Fibroblast of lung (primary cell): ENCODE data around the gene MMP20.

Source experiments
- CTCF ChIP-seq, 2 donors: IDR thresholded peaks in 1 of 2; conservative IDR thresholded peaks in 1 of 2; 1 replicate in 1 of 2; 2 replicates in 1 of 2; pipeline ENCODE4 v1.5.1; 2011 to 2012; ENCODE audit warnings: low read length in 2 of 2, control low read depth in 1 of 2, inconsistent platforms in 1 of 2, low read depth in 1 of 2, mild to moderate bottlenecking in 1 of 2
- EZH2 ChIP-seq: IDR thresholded peaks from 2 replicates; pipeline ENCODE4 v1.5.1; 2012; ENCODE audit warnings: low read length, control low read depth, mild to moderate bottlenecking; ENCODE audit errors: missing control alignments

GRCh38 chr11:102545701-102546100, 79.4 kb downstream of the MMP20 start:
- no peak for TF ChIP-seq CTCF (conservative IDR thresholded peaks at IDR 0.05 in 1 of 2, IDR thresholded peaks at IDR 0.05 in 1 of 2; ENCODE audit: low read depth in 1 of 2, low read length in 2 of 2)
- no peak for TF ChIP-seq EZH2
